GM12874 (cell line): ENCODE measurements around the gene TMEM250.

ENCODE experiments used
- TF ChIP-seq, protein P1 (sequence below): IDR thresholded peaks from 2 replicates; pipeline ENCODE4 v1.5.1; 2011; ENCODE audit warnings: low read depth, mild to moderate bottlenecking, control low read depth, low read length, moderate library complexity; ENCODE audit not compliant: insufficient read depth

Gene TMEM250

DNA sequence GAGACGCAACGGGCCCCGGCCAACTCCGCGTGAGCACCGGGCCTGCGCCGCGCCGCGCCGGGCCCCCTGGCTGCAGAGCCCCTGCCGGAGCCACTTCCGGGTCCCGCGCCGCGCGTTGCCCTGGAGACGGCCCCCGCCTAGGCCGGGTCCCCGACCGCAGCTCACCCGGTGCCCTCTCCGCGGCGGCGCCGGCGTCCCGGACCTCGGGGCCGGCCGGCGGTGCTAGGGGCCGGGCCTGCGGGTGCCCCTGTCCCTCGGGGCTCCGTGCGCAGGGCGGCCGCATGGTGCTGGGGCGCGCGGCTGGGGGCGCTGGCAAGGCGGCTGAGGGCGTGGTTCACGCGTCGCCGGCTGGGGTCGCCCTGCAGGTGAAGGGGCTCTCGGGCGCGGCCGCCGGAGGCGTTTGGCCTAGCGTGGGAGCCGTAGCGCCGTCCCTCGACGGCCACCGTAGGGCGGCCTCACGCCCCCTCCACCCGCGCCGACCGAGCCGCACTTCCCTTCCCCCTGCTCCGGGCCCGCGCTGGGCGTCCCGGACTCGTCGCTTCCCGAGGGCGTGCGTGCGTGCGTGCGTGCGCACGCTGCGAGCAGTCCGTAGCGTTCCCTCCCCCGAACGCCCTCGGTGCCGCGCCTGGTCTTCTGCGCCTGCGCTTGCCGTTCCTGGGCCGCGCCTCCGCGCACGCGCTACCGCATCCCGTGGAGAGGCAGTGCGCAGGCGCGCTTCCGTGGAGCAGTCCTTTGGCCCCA is at the start of gene TMEM250:
Gene TMEM250, minus strand, starts transcription at position 556 of the 741 bp plus-strand sequence. CDS start 1,975 bp downstream, outside the sequence.
- TF ChIP-seq, protein P1, sequence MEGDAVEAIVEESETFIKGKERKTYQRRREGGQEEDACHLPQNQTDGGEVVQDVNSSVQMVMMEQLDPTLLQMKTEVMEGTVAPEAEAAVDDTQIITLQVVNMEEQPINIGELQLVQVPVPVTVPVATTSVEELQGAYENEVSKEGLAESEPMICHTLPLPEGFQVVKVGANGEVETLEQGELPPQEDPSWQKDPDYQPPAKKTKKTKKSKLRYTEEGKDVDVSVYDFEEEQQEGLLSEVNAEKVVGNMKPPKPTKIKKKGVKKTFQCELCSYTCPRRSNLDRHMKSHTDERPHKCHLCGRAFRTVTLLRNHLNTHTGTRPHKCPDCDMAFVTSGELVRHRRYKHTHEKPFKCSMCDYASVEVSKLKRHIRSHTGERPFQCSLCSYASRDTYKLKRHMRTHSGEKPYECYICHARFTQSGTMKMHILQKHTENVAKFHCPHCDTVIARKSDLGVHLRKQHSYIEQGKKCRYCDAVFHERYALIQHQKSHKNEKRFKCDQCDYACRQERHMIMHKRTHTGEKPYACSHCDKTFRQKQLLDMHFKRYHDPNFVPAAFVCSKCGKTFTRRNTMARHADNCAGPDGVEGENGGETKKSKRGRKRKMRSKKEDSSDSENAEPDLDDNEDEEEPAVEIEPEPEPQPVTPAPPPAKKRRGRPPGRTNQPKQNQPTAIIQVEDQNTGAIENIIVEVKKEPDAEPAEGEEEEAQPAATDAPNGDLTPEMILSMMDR: no peak

- TF ChIP-seq, protein P1: no peak
Observed at GRCh38 chr9:136163248-136163850, 44.7 kb upstream of the TMEM250 start.

DNA sequence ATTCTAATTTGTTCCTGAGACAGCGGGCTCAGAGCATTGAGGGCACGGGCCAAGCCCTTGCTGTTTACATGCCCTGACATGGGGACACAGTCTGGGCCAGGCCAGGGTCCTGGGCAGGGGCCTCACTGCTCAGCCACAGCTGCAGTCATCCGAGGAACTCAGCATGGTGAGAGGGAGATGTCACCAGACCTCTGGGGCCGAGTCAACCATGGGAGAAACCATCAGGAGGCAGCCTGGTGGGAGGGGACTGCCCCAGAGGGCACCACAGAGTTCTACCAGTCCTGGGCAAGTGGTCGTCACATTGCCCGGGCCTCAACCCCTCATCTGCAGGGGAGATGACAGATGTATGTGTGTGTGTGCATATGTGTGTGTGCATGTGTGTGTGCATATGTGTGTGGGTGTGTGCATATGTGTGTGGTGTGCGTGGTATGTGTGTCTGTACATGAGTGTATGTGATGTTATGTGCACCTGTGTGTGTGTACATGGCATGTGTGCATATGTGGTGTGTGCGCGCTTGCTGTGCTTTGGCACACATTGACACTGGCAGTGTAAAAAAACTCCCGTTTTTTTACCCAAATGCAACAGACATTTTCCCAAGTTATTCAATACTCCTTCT is 42.4 kb upstream of the TMEM250 start:
- TF ChIP-seq, protein P1: no peak

GRCh38 chr9:136160381-136160841 is 41.7 kb upstream of the TMEM250 start:
- TF ChIP-seq, protein P1: no peak

DNA sequence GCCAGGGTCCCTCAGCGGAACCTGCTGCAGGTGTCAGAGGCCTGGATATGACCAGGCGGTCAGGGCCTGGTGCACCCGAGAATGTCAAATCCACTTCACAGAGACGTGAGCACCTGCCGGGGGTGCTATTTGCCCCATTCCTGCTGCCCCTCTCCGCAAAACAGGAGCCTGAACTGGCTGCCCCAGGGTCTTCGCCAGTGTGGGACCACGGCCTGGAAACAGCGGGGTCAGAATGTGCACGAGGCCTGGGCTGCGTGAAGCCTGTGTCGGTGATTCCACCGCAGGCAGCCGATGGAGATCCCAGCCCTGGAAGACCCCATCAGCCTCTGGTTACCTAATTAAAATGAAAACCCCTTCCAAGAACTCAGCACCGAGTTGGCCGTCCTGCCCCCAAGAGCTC is 41.2 kb upstream of the TMEM250 start:
- TF ChIP-seq, protein P1: no peak

- TF ChIP-seq, protein P1: no peak
Observed at GRCh38 chr9:136157477-136158265, 39.0 kb upstream of the TMEM250 start.
